Upper lobe of right lung (tissue), 1 donor: ENCODE data around the gene CBFB. TPM values are rescaled to one million over a fixed set of nuclear protein-coding genes. Genes with fewer than 3 reads are reported as not detected.

Source experiments
- ATAC-seq: fragments of 200-7000 bp; cut with Tn5 transposase; one replicate; pipeline ENCODE4 v1.9.1; 2020; ENCODE audit warnings: mild to moderate bottlenecking, moderate library complexity
- DNase-seq: peaks from one replicate; pipeline ENCODE4 v3.0.0-alpha.2; 2020
- H3K27ac ChIP-seq: fragments of 200-600 bp; one replicate; pipeline ENCODE4 v1.8.0; 2022
- H3K27me3 ChIP-seq: fragments of 200-600 bp; one replicate; pipeline ENCODE4 v1.8.0; 2022; ENCODE audit warnings: mild to moderate bottlenecking
- H3K36me3 ChIP-seq: fragments of 200-600 bp; one replicate; pipeline ENCODE4 v1.8.0; 2022
- H3K4me1 ChIP-seq: fragments of 200-600 bp; one replicate; pipeline ENCODE4 v1.8.0; 2022
- H3K4me3 ChIP-seq: fragments of 200-600 bp; one replicate; pipeline ENCODE4 v1.8.0; 2022; ENCODE audit warnings: mild to moderate bottlenecking
- H3K9me3 ChIP-seq: fragments of 200-600 bp; one replicate; pipeline ENCODE4 v1.8.0; 2022
- CTCF ChIP-seq: fragments of 200-600 bp; IDR thresholded peaks from one replicate; pipeline ENCODE4 v1.8.0; 2022; ENCODE audit warnings: antibody characterized with exemption
- intact Hi-C: fragments of 100-400 bp; cut with DNase I; formaldehyde crosslinking; loops from one replicate; pipeline ENCODE4 v1.11.0; 2022
- total RNA-seq: library from RNA; stranded (reverse); fragmentation: NEBNext Ultra II Directional; extraction: Animal tissue kit (Norgen Biotek cat#: 25700); gene quantifications from one replicate; pipeline ENCODE4 v1.2.1, GENCODE V29; 2021
- donor health status: DM: no; HTN: yes; CAD: no; lungs with severe emphysema.

The CBFB gene
- total RNA-seq, 1 donor from 2014 or later: 63.0 TPM

- no peak overlapping the region for H3K27ac ChIP-seq
- no peaks in the 10 kb centered on the region for H3K27me3 ChIP-seq
- H3K4me3 ChIP-seq: no peak overlapping the region
- no peaks in the 10 kb centered on the region for H3K4me1 ChIP-seq
- peaks cover 98% of the 10 kb centered on the region for H3K36me3 ChIP-seq
- intact Hi-C loops: no loop called here
- no peaks in the 10 kb centered on the region for H3K9me3 ChIP-seq
- DNase-seq: no peak
- ATAC-seq: no peak
- no peak for TF ChIP-seq CTCF
These were observed 112.4 kb downstream of the CBFB start for GRCh38 chr16:67141391-67141790.

DNA sequence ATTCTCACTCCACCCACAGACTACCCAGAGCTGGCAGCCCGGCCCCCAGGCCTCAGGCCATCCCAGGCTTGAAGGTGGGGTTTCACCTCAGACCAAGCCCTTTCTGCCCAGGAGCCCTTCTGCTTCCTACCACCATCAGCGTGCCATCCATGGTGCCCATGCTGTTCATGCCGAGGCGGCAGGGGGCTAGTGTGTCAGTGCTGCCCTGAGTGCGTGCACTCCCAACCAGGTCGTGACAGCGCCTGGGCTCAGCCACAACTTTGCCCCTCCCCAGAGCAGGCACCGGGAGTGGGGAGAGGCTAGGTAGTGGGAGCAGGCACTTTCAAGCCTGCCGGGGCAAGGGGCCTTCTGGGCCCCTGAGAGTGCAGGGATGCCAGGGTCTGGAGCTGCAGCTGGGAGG lies 113.4 kb downstream of the CBFB start:
- H3K27me3 ChIP-seq: no peaks in the 10 kb centered on the region
- intact Hi-C loops: no loop called here
- DNase-seq: no peak
- TF ChIP-seq CTCF: no peak
- H3K9me3 ChIP-seq: no peaks in the 10 kb centered on the region
- H3K27ac ChIP-seq: no peak overlapping the region
- peaks cover 99% of the 10 kb centered on the region for H3K36me3 ChIP-seq
- H3K4me1 ChIP-seq: no peaks in the 10 kb centered on the region
- no peak for ATAC-seq
- H3K4me3 ChIP-seq: no peak overlapping the region

- intact Hi-C loops: no loop called here
- no peaks in the 10 kb centered on the region for H3K4me1 ChIP-seq
- no peaks in the 10 kb centered on the region for H3K27me3 ChIP-seq
- H3K9me3 ChIP-seq: no peaks in the 10 kb centered on the region
- H3K4me3 ChIP-seq: no peak overlapping the region
- H3K27ac ChIP-seq: no peak overlapping the region
- TF ChIP-seq CTCF: no peak
- ATAC-seq: no peak
- DNase-seq: no peak
- peaks cover 86% of the 10 kb centered on the region for H3K36me3 ChIP-seq
These were observed 116.0 kb downstream of the CBFB start for GRCh38 chr16:67144943-67145342.

DNA sequence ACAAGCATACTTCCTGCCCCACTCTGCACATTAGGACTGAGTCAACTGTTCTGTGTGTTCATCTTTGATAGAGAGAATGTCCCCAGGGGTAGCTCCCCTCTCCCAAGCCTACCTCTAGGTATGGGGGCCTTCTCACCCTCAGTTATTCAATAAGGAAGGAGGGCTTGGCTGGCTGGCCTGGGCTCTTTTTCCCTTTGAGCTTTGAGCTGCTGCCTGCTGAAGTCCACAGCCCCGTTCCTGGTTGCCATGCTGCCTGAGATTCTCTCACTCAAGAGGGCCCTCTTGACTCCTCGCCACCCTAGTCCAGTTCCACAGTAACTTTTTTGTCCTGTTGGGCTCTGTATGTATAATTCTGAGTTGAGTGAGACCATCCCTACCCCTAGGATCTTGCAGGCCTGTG lies 116.8 kb downstream of the CBFB start:
- Histone ChIP-seq H3K4me3 (no peak overlapping the region), H3K36me3 (peaks cover 78% of the 10 kb centered on the region)

DNA sequence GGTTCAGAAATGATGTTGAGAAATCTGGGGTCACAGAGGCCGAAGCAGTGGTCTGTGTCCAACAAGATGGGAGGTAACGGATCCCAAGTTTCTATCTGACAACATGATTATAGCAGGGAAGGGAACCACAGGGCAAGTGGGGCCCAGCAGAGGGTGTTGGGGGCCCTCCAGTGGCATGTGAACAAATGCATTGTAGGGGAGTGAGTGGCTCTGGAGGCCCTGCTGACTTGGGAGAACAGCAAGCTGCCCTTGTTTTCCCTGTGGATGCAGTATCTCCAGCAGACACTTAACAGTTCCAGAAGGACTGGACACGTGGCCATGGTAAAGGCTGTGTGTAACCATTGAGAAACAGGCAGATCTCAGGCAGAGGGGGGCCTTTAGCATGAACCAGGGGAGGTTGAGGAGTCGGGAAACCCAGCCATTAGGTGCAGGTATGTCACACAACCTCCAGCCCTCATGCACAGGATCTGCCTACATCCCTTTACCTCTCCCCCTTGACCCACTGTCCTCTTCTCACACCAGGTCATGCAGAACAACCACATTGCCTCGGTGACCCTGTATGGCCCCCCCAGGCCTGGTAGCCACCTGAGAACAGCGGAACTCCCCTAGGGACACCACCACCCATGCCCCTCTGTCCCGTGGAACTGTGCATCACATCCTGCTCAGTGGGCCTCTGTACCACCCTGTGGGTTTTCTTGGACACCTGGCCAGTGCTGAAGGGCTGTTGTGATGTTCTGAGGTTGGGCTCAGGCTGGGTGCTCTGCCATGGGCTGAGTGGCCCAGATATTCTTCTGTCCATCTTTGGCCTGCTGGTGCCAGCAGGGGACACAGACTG lies 117.8 kb downstream of the CBFB start:
- peaks cover 7% of the 10 kb centered on the region for H3K4me1 ChIP-seq
- no peaks in the 10 kb centered on the region for H3K9me3 ChIP-seq
- H3K4me3 ChIP-seq: no peak overlapping the region
- H3K27ac ChIP-seq: no peak overlapping the region
- intact Hi-C loops: no loop called here
- H3K27me3 ChIP-seq: no peaks in the 10 kb centered on the region
- H3K36me3 ChIP-seq: peaks cover 68% of the 10 kb centered on the region
- ATAC-seq: no peak
- no peak for DNase-seq
- TF ChIP-seq CTCF: no peak

More for the DNA sequence above, 116.8 kb downstream of the CBFB start:
- no peak for DNase-seq
- peaks cover under 1% of the 10 kb centered on the region for H3K4me1 ChIP-seq
- ATAC-seq: no peak
- TF ChIP-seq CTCF: no peak
- H3K27ac ChIP-seq: no peak overlapping the region
- intact Hi-C loops: no loop called here
- H3K9me3 ChIP-seq: no peaks in the 10 kb centered on the region
- no peaks in the 10 kb centered on the region for H3K27me3 ChIP-seq
